GM13976 (cell line): ENCODE data around the gene EEFSEC.

Experiments used
- DNase-seq: peaks from one replicate; pipeline ENCODE4 v3.0.0; 2012; ENCODE audit warnings: low spot score
- in situ Hi-C: fragments of 300-500 bp; cut with MboI; formaldehyde crosslinking; loops from one replicate; pipeline ENCODE4 v1.12.0; 2022; ENCODE audit warnings: low sequenced_read_pairs, mixed read lengths, inconsistent platforms; ENCODE audit not compliant: unreplicated experiment
- TF ChIP-seq, protein P1 (sequence below): IDR thresholded peaks from 2 replicates; pipeline ENCODE4 v1.5.1; 2012; ENCODE audit warnings: borderline replicate concordance, mild to moderate bottlenecking; ENCODE audit not compliant: insufficient read depth; ENCODE audit errors: extremely low read depth, missing control alignments, control extremely low read depth

Gene EEFSEC

GRCh38 chr3:128410669-128411573 lies 257.6 kb downstream of the EEFSEC start:
- TF ChIP-seq, protein P1, sequence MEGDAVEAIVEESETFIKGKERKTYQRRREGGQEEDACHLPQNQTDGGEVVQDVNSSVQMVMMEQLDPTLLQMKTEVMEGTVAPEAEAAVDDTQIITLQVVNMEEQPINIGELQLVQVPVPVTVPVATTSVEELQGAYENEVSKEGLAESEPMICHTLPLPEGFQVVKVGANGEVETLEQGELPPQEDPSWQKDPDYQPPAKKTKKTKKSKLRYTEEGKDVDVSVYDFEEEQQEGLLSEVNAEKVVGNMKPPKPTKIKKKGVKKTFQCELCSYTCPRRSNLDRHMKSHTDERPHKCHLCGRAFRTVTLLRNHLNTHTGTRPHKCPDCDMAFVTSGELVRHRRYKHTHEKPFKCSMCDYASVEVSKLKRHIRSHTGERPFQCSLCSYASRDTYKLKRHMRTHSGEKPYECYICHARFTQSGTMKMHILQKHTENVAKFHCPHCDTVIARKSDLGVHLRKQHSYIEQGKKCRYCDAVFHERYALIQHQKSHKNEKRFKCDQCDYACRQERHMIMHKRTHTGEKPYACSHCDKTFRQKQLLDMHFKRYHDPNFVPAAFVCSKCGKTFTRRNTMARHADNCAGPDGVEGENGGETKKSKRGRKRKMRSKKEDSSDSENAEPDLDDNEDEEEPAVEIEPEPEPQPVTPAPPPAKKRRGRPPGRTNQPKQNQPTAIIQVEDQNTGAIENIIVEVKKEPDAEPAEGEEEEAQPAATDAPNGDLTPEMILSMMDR, result no peak
- in situ Hi-C loops, result no loop called here
- DNase-seq, result no peak

- DNase-seq, result no peak
- in situ Hi-C loops, result no loop called here
- TF ChIP-seq, protein P1, result no peak
Observed at GRCh38 chr3:128411574-128412064, 258.3 kb downstream of the EEFSEC start.

GRCh38 chr3:128412180-128413002 lies 259.1 kb downstream of the EEFSEC start:
- TF ChIP-seq, protein P1, result no peak

GRCh38 chr3:128413003-128413370 lies 259.7 kb downstream of the EEFSEC start:
- in situ Hi-C loops, result no loop called here
- DNase-seq, result no peak
- TF ChIP-seq, protein P1, result no peak

More at GRCh38 chr3:128412180-128413002, 259.1 kb downstream of the EEFSEC start:
- in situ Hi-C loops, result no loop called here
- DNase-seq, result no peak

GRCh38 chr3:128413413-128414205 lies 260.3 kb downstream of the EEFSEC start:
- in situ Hi-C loops, result no loop called here
- TF ChIP-seq, protein P1, result no peak

DNA sequence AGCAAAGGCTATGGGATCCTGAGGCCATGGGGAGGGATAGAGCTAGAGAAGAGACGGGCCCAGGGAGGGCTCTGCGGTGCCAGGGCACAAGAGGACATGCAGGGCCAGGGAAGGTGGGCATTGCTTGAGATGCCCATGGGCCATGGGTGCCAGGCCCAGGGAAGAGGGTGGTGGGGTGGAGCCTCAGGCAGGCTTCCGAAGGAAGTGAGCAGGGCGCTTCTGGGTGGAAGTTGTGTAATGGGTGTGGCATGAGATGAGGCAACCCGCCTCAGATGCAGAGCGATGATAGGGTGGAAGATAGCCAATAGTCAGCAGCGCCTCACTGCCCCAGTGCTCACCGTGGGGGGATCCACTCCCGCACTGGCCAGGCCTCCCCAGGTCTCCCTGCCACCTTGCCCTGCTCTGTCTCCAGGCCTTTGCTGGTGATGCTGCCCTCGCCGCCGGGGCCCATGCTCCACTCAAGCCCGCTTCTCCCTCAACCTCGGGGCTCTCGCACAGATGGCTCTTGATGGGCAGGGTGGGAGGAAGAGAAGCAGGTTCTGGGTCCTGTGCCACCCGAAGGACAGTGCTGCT lies 262.0 kb downstream of the EEFSEC start:
- no peak for DNase-seq
- in situ Hi-C loops, result no loop called here
- TF ChIP-seq, protein P1, result no peak

More at GRCh38 chr3:128413413-128414205, 260.3 kb downstream of the EEFSEC start:
- no peak for DNase-seq
